ENCODE results near the gene EVC2. TPM values are rescaled to one million over a fixed set of nuclear protein-coding genes. Genes with fewer than 3 reads are reported as not detected.

The EVC2 gene
- total and polyA plus RNA-seq, 9 of the 15 experiments (the other 6 are each of a cell fraction or from before 2014, with no cell fraction given) = 0.03 to 0.55 (median 0.38) TPM; not detected in 1

DNA sequence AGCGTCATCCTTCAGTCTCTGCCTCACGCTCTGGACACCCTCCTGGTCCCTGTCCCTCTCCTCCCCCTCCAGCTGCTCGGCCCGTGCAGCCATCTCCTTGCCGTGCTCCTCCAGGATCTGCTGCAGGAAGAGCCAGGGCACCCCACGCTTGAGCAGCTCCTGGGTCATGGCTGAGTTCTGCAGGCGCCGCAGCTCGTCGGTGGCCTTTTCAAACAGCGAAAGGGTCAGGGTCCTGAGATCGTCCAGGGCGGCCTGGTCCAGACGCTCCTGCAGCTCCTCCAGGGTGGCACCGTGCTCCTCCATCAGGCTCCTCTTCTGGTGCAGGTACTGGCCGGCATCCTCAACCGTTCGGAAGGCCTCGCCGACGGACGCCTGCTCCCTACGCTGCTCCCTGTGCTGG, 85.8 kb downstream of the EVC2 start:
- Histone ChIP-seq H3K9ac (ENCODE audit: insufficient read depth in 1 of 2, low read depth in 2 of 2, low read length in 2 of 2) (no peak overlapping the region), H4K20me1 (replicated peaks; ENCODE audit: control insufficient read depth, insufficient read depth, low read length) (no peaks in the 10 kb centered on the region), H3K79me2 (ENCODE audit: control insufficient read depth, insufficient read depth, low read length) (no peaks in the 10 kb centered on the region), H3K36me3 (ENCODE audit: control insufficient read depth, insufficient read depth, low read length) (no peaks in the 10 kb centered on the region), H3K27me3 (ENCODE audit: control insufficient read depth in 2 of 2, insufficient read depth in 2 of 2, low read length in 2 of 2) (peaks cover 0 to 8% of the 10 kb centered on the region in 2 experiments; a peak in 1 of 5 replicates), H3K4me2 (ENCODE audit: insufficient read depth, low read length) (no peak overlapping the region), H3K4me1 (replicated peaks in 1 of 2; ENCODE audit: control insufficient read depth in 2 of 2, insufficient read depth in 2 of 2, low read length in 2 of 2) (no peaks in the 10 kb centered on the region), H3K9me3 (replicated peaks; ENCODE audit: control insufficient read depth, insufficient read depth, low read depth, low read length) (no peaks in the 10 kb centered on the region), H3K9me1 (ENCODE audit: control insufficient read depth, insufficient read depth, low read length) (no peaks in the 10 kb centered on the region), H2AFZ (ENCODE audit: low read depth, low read length) (no peak overlapping the region), H3K4me3 (no peak overlapping the region), H3K27ac (ENCODE audit: extremely low read depth, low read depth, low read length) (no peak overlapping the region)
- WGBS (ENCODE audit: insufficient coverage, low coverage, missing lambda C conversion rate) = 12% methylated on average over 17 of the region's 23 CpGs
- FAIRE-seq = no peak
- ATAC-seq = no peak
- POLR2A ChIA-PET = no interaction called here
- intact Hi-C loops (cut with micrococcal nuclease) = no loop called here
- BruUV-seq (replicated peaks) = no TSS peak
- CTCF ChIA-PET (ENCODE audit: low intra/inter-chr PET ratio) = no interaction called here
- TF ChIP-seq ASH1L (IDR thresholded peaks at IDR 0.05; ENCODE audit: borderline replicate concordance, low read depth, partially characterized antibody) = no peak
- TF ChIP-seq MCM3 (IDR thresholded peaks at IDR 0.05) = no peak
- TF ChIP-seq FOXK1 (CRISPR knock-in tag; IDR thresholded peaks at IDR 0.05; ENCODE audit: borderline replicate concordance) = no peak
- no peak for TF ChIP-seq TAF1 (IDR thresholded peaks at IDR 0.05; ENCODE audit: control insufficient read depth, extremely low read depth, insufficient read depth, low read length, severe bottlenecking)
- TF ChIP-seq HBP1 (CRISPR knock-in tag; IDR thresholded peaks at IDR 0.05) = no peak
- TF ChIP-seq PURB (CRISPR knock-in tag; IDR thresholded peaks at IDR 0.05; ENCODE audit: low read depth) = no peak
- no peak for TF ChIP-seq ZNF217 (CRISPR knock-in tag; IDR thresholded peaks at IDR 0.05)
- TF ChIP-seq HNRNPH1 (optimal IDR thresholded peaks at IDR 0.05; ENCODE audit: low read depth, low read length) = no peak
- in situ Hi-C loops (cut with MboI) = no loop called here
- DNase-seq (ENCODE audit: extremely low read depth in 1 of 4, low spot score in 3 of 4) = no peak
